H1 (cell line): ENCODE data around the gene LRBA.

ENCODE experiments used
- BACH1 ChIP-seq: IDR thresholded peaks from 2 replicates; pipeline ENCODE4 v1.6.1; 2012; ENCODE audit warnings: low read length, improper control_type of control experiment
- BCL11A ChIP-seq, 2 experiments: IDR thresholded peaks; one replicate each; pipeline ENCODE4 v1.6.1; 2011; ENCODE audit warnings: low read depth in 2 of 2, low read length in 2 of 2, mild to moderate bottlenecking in 2 of 2
- CEBPB ChIP-seq: IDR thresholded peaks from 2 replicates; pipeline ENCODE4 v1.6.1; 2012; ENCODE audit warnings: low read depth, low read length
- CREB1 ChIP-seq: IDR thresholded peaks from 2 replicates; pipeline ENCODE4 v1.6.1; 2012; ENCODE audit warnings: inconsistent platforms
- EP300 ChIP-seq, 2 experiments: IDR thresholded peaks; 1 replicate in 1 of 2; 2 replicates in 1 of 2; pipeline ENCODE4 v1.6.1; 2011 to 2012; ENCODE audit warnings: low read depth in 2 of 2, low read length in 2 of 2, mild to moderate bottlenecking in 2 of 2, borderline replicate concordance in 1 of 2, inconsistent platforms in 1 of 2, moderate library complexity in 1 of 2
- JUN ChIP-seq: IDR thresholded peaks from 2 replicates; pipeline ENCODE4 v1.6.1; 2011; ENCODE audit warnings: low read depth, mild to moderate bottlenecking, improper control_type of control experiment, low read length
- MAFK ChIP-seq: IDR thresholded peaks from 2 replicates; pipeline ENCODE4 v1.6.1; 2012; ENCODE audit warnings: low read depth, mild to moderate bottlenecking, improper control_type of control experiment, low read length
- POLR2A ChIP-seq, 2 experiments: IDR thresholded peaks; 1 replicate in 1 of 2; 2 replicates in 1 of 2; pipeline ENCODE4 v1.6.1; 2011; ENCODE audit warnings: low read depth in 2 of 2, low read length in 2 of 2, mild to moderate bottlenecking in 2 of 2; ENCODE audit errors: control extremely low read depth in 1 of 2
- POLR2AphosphoS5 ChIP-seq: IDR thresholded peaks from 2 replicates; pipeline ENCODE4 v1.6.1; 2011; ENCODE audit warnings: low read depth, low read length
- RBBP5 ChIP-seq: IDR thresholded peaks from 2 replicates; pipeline ENCODE4 v1.7.1; 2012; ENCODE audit warnings: low read depth, mild to moderate bottlenecking, inconsistent platforms, low read length, moderate library complexity, borderline replicate concordance
- RXRA ChIP-seq: IDR thresholded peaks from 2 replicates; pipeline ENCODE4 v1.6.1; 2011; ENCODE audit warnings: low read depth, mild to moderate bottlenecking, low read length, moderate library complexity; ENCODE audit not compliant: insufficient read depth
- YY1 ChIP-seq: IDR thresholded peaks from 2 replicates; pipeline ENCODE4 v1.6.1; 2011; ENCODE audit warnings: low read depth, mild to moderate bottlenecking, low read length
- TF ChIP-seq, protein P1 (sequence below), 3 experiments: IDR thresholded peaks; 1 replicate in 2 of 3; 2 replicates in 1 of 3; pipeline versions ENCODE4 v1.5.1 to v1.6.1; 2011; ENCODE audit warnings: low read length in 3 of 3, mild to moderate bottlenecking in 3 of 3, inconsistent platforms in 2 of 3, low read depth in 1 of 3, moderate library complexity in 1 of 3; ENCODE audit not compliant: insufficient read depth in 1 of 3; ENCODE audit errors: control extremely low read depth in 1 of 3

- TF ChIP-seq RXRA, result no peak
- no peak for TF ChIP-seq JUN
- TF ChIP-seq EP300 (IDR thresholded peaks at IDR 0.05; ENCODE audit: borderline replicate concordance in 1 of 2, low read depth in 2 of 2, low read length in 2 of 2), result no peak
- no peak for TF ChIP-seq RBBP5
- no peak for TF ChIP-seq CEBPB
- TF ChIP-seq BACH1, result no peak
- TF ChIP-seq YY1, result no peak
- TF ChIP-seq, protein P1, sequence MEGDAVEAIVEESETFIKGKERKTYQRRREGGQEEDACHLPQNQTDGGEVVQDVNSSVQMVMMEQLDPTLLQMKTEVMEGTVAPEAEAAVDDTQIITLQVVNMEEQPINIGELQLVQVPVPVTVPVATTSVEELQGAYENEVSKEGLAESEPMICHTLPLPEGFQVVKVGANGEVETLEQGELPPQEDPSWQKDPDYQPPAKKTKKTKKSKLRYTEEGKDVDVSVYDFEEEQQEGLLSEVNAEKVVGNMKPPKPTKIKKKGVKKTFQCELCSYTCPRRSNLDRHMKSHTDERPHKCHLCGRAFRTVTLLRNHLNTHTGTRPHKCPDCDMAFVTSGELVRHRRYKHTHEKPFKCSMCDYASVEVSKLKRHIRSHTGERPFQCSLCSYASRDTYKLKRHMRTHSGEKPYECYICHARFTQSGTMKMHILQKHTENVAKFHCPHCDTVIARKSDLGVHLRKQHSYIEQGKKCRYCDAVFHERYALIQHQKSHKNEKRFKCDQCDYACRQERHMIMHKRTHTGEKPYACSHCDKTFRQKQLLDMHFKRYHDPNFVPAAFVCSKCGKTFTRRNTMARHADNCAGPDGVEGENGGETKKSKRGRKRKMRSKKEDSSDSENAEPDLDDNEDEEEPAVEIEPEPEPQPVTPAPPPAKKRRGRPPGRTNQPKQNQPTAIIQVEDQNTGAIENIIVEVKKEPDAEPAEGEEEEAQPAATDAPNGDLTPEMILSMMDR (IDR thresholded peaks at IDR 0.05; ENCODE audit: control extremely low read depth in 1 of 3, insufficient read depth in 1 of 3, low read depth in 1 of 3, low read length in 3 of 3), result no peak
- no peak for TF ChIP-seq MAFK
- TF ChIP-seq POLR2AphosphoS5, result no peak
- no peak for TF ChIP-seq CREB1
- TF ChIP-seq BCL11A (IDR thresholded peaks at IDR 0.05; ENCODE audit: low read depth in 2 of 2, low read length in 2 of 2), result no peak
- TF ChIP-seq POLR2A (IDR thresholded peaks at IDR 0.05; ENCODE audit: control extremely low read depth in 1 of 2, low read depth in 2 of 2, low read length in 2 of 2), result no peak
Measured at GRCh38 chr4:150262611-150263010, 752.5 kb downstream of the LRBA start.
